Measurements from ENCODE around the gene ZNF226.
"Not testable (repeated sequence)": the region's sequence is repeated elsewhere in the genome, so short reads cannot be mapped to it uniquely, and the experiment has no call there.

ZNF226 gene

DNA sequence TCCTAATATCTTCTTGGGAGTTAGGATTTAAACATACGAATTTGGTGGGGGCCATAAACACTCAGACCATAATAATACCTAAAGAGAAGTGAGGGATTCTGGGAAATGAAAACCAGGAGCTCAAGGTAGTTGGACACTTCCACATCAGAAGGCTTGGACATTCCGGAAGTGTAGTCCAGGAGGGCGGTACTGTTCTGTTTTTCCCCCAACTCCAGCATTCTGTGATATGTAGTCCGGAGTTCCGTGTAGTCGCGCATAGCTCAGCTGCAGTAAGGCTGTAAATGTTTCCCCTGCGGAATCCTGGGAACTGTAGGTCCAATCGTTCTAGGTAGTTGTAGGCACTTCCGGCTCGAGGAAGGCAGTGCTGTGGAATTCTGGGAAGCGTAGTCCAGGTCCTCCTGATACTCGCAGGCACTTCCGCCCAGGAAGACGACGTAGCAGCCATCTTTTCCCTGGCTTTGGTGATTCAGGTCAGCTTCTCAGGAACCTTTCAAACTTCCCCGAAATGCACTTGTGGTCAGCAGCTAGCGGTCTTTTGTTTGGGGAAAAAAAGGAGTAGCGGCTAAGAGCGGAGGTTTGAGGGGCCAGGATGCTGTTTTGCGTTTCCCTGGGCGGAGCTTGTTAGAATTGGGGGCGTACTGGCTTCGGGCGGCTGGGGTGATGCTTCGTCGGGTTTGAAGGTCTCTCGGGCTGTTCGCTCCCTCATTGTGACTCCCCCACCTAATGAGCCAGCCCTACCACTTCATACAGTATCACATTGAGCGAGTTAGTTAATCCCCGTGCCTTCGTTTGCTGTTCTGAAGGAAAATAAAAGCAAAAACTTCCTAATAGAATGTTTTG lies at the start of gene ZNF226:
ZNF226 (plus strand) TSS at position 428 of the 840 bp plus-strand sequence. CDS start 4,981 bp downstream, outside the sequence.
- H3K27me3 ChIP-seq (ENCODE audit: control insufficient read depth in 1 of 2, insufficient read depth in 2 of 2, low read length in 2 of 2), result no peaks in the 10 kb centered on the region
- H3K9me3 ChIP-seq (ENCODE audit: control insufficient read depth in 2 of 2, low read length in 2 of 2), result peaks cover 11 to 14% of the 10 kb centered on the region in 2 donors
- peaks cover 6% of the 10 kb centered on the region for H3K4me1 ChIP-seq (ENCODE audit: control insufficient read depth, insufficient read depth, low read length)
- H3K27ac ChIP-seq (ENCODE audit: low read length), result peak within 1 kb of the TSS; percentile 90
- H3K4me3 ChIP-seq (ENCODE audit: low read length in 2 of 2), result peak within 1 kb of the TSS; percentile 76 to 97
- H3K9ac ChIP-seq (ENCODE audit: low read length in 2 of 2), result peak within 1 kb of the TSS; percentile 82 to 98
- peaks cover 17 to 26% of the 10 kb centered on the region in 2 donors for H3K36me3 ChIP-seq (ENCODE audit: control insufficient read depth in 2 of 2, insufficient read depth in 2 of 2, low read length in 2 of 2)

DNA sequence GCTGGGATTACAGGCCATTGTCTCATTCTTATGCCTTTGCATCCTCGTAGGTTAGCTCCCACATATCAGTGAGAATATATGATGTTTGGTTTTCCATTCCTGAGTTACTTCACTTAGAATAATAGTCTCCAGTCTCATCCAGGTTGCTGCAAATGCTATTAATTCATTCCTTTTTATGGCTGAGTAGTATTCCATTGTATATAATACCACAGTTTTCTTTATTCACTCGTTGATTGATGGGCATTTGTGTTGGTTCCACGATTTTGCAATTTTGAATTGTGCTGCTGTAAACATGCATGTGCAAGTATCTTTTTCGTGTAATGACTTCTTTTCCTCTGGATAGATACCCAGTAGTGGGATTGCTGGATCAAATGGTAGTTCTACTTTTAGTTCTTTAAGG lies 43.7 kb upstream of the ZNF226 start:
- H3K27ac ChIP-seq (ENCODE audit: low read length); H3K4me3 ChIP-seq (ENCODE audit: low read length in 2 of 2); H3K27me3 ChIP-seq (ENCODE audit: control insufficient read depth in 1 of 2, insufficient read depth in 2 of 2, low read length in 2 of 2); H3K4me1 ChIP-seq (ENCODE audit: control insufficient read depth, insufficient read depth, low read length); H3K9ac ChIP-seq (ENCODE audit: low read length in 2 of 2); H3K9me3 ChIP-seq (ENCODE audit: control insufficient read depth in 2 of 2, low read length in 2 of 2): not testable (repeated sequence)
- H3K36me3 ChIP-seq (ENCODE audit: control insufficient read depth in 2 of 2, insufficient read depth in 2 of 2, low read length in 2 of 2), result peaks cover 34 to 61% of the 10 kb centered on the region in 2 donors

DNA sequence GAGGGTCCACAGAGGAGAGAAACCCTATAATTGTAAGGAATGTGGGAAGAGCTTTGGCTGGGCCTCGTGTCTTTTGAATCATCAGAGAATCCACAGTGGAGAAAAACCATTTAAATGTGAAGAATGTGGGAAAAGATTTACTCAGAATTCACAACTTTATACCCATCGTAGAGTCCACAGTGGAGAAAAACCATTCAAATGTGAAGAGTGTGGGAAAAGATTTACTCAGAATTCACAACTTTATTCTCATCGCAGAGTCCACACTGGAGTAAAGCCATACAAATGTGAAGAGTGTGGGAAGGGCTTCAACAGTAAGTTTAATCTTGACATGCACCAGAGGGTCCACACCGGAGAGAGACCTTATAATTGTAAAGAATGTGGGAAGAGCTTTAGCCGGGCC lies 32.9 kb upstream of the ZNF226 start:
- H3K27ac ChIP-seq (ENCODE audit: low read length), result no peak overlapping the region
- no peaks in the 10 kb centered on the region for H3K27me3 ChIP-seq (ENCODE audit: control insufficient read depth in 1 of 2, insufficient read depth in 2 of 2, low read length in 2 of 2)
- H3K9ac ChIP-seq (ENCODE audit: low read length in 2 of 2), result no peak overlapping the region
- H3K4me3 ChIP-seq (ENCODE audit: low read length in 2 of 2), result peak overlapping the region in 1 of 2 donors; percentile 15
- H3K9me3 ChIP-seq (ENCODE audit: control insufficient read depth in 2 of 2, low read length in 2 of 2), result peaks cover 9 to 17% of the 10 kb centered on the region in 2 donors
- peaks cover 28 to 33% of the 10 kb centered on the region in 2 donors for H3K36me3 ChIP-seq (ENCODE audit: control insufficient read depth in 2 of 2, insufficient read depth in 2 of 2, low read length in 2 of 2)
- H3K4me1 ChIP-seq (ENCODE audit: control insufficient read depth, insufficient read depth, low read length), result no peaks in the 10 kb centered on the region

DNA sequence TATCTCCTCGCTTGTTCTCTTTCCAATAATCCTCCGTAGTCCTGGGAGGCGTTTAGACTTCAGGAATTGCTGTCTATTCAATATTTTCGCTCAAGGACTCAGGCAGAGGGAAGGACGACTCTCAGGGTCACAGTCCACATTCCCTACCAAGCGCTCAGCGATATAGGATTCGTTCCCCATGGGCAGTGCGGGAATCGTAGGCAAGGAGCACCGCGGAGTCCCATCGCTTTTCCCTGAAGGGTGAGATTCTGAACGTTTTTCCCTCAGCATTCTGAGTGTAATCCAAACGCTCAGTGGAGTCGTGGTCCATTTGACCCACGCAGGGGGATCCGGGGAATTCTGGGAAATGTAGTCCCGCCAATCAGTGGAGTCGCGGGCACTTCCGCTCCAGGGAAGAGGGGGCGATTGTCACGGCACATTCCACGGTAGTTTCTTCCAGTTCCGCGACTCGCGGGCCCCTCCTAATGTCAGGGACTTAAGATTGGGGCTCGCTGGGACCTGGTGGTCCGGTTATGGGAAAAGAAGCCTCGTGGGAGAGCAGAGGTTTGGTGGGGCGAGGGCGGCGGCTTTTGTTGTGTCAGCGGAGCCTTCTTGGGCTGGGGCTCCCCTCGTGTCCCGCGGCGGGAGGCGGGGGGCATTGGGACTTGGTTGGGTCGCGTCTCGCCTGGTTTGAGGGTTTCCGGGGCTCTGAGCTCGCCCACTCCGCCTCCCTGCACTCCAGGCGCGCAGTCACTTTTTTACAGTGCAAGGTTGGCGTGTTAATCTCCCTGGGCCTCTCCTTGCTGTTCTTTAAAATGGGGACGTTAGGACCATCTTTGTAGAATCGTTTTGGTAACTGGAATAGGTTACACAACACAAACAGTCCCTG lies 23.5 kb upstream of the ZNF226 start, which contains the start of gene ZNF234:
ZNF234 (plus strand) TSS at position 364 of the 868 bp plus-strand sequence. CDS start 3,079 bp downstream, outside the sequence.
- H3K9ac ChIP-seq (ENCODE audit: low read length in 2 of 2), result peak within 1 kb of the TSS; percentile 69 to 92
- peaks cover 14 to 22% of the 10 kb centered on the region in 2 donors for H3K36me3 ChIP-seq (ENCODE audit: control insufficient read depth in 2 of 2, insufficient read depth in 2 of 2, low read length in 2 of 2)
- peak within 1 kb of the TSS; percentile 95 to 98 for H3K4me3 ChIP-seq (ENCODE audit: low read length in 2 of 2)
- H3K9me3 ChIP-seq (ENCODE audit: control insufficient read depth in 2 of 2, low read length in 2 of 2), result no peaks in the 10 kb centered on the region
- no peaks in the 10 kb centered on the region for H3K27me3 ChIP-seq (ENCODE audit: control insufficient read depth in 1 of 2, insufficient read depth in 2 of 2, low read length in 2 of 2)
- H3K4me1 ChIP-seq (ENCODE audit: control insufficient read depth, insufficient read depth, low read length), result peaks cover 12% of the 10 kb centered on the region
- H3K27ac ChIP-seq (ENCODE audit: low read length), result peak within 1 kb of the TSS; percentile 55

DNA sequence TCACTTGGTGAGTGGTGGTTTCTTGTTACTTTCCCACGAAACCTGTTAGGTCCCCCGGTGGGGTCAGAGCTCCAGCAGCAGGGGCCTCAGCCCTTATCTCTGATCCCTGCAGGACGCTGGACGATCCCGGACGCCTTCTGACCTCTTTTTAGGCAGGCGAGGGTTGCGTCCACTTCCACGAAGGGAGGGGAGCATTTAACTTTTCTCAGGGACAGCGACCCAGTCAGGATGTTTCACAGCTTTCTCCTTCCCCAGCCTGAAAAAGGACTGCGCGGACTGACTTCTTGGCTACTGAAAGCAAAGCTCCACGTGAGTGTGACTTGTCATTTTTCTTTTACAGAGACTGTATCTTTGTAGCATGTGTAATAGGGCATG lies 22.9 kb upstream of the ZNF226 start:
- Histone ChIP-seq H3K9me3 (ENCODE audit: control insufficient read depth in 2 of 2, low read length in 2 of 2) (no peaks in the 10 kb centered on the region), H3K36me3 (ENCODE audit: control insufficient read depth in 2 of 2, insufficient read depth in 2 of 2, low read length in 2 of 2) (peaks cover 14 to 22% of the 10 kb centered on the region in 2 donors), H3K27ac (ENCODE audit: low read length) (peak overlapping the region; percentile 55), H3K9ac (ENCODE audit: low read length in 2 of 2) (peak overlapping the region; percentile 69 to 92), H3K4me1 (ENCODE audit: control insufficient read depth, insufficient read depth, low read length) (peaks cover 12% of the 10 kb centered on the region), H3K27me3 (ENCODE audit: control insufficient read depth in 1 of 2, insufficient read depth in 2 of 2, low read length in 2 of 2) (no peaks in the 10 kb centered on the region), H3K4me3 (ENCODE audit: low read length in 2 of 2) (peak overlapping the region; percentile 95 to 98)

DNA sequence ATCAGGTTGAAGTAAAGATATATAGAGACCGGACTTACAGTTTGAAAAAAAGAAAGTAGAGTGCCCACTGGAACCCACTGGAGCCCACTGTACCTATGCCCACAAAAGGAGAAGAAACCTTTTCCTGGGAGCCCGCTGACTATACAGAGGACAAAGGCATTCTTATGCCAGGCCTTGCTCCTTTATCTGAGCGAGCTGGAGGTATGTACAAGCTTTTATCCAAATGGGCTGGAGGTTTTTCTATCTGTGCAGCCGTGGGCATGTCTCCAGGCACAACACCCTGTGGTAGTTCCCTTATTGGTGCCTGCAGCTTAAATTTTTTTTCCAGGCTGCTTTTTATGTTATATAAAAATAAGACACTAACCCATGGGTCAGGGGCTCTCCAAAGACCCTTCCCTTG lies 15.1 kb upstream of the ZNF226 start:
- peaks cover 64 to 66% of the 10 kb centered on the region in 2 donors for H3K36me3 ChIP-seq (ENCODE audit: control insufficient read depth in 2 of 2, insufficient read depth in 2 of 2, low read length in 2 of 2)
- no peaks in the 10 kb centered on the region for H3K4me1 ChIP-seq (ENCODE audit: control insufficient read depth, insufficient read depth, low read length)
- H3K27me3 ChIP-seq (ENCODE audit: control insufficient read depth in 1 of 2, insufficient read depth in 2 of 2, low read length in 2 of 2), result no peaks in the 10 kb centered on the region
- H3K9me3 ChIP-seq (ENCODE audit: control insufficient read depth in 2 of 2, low read length in 2 of 2), result peaks cover 15 to 18% of the 10 kb centered on the region in 2 donors
- no peak overlapping the region for H3K4me3 ChIP-seq (ENCODE audit: low read length in 2 of 2)
- no peak overlapping the region for H3K9ac ChIP-seq (ENCODE audit: low read length in 2 of 2)
- H3K27ac ChIP-seq (ENCODE audit: low read length), result no peak overlapping the region

DNA sequence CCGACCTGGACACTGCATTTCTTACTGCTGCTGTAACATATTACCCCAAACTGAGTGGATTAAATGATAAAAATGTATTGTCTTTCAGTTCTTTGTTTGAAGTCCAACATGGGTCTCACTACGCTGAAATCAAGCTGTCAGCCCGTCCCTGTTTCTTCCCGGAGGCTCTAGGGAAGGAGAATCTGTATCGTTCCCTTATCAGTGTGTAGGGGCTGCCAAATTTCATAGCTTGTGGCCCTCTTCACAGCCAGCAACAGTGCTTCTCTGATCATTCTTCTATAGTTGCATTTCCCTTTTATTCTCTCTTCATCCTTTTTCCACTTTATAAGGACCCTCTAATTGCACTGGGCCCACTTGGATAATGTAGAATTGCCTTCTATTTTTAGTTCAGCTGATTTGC lies 13.4 kb upstream of the ZNF226 start:
- Histone ChIP-seq H3K27ac (ENCODE audit: low read length) (no peak overlapping the region), H3K9me3 (ENCODE audit: control insufficient read depth in 2 of 2, low read length in 2 of 2) (peaks cover 25 to 30% of the 10 kb centered on the region in 2 donors), H3K36me3 (ENCODE audit: control insufficient read depth in 2 of 2, insufficient read depth in 2 of 2, low read length in 2 of 2) (peaks cover 58 to 69% of the 10 kb centered on the region in 2 donors), H3K27me3 (ENCODE audit: control insufficient read depth in 1 of 2, insufficient read depth in 2 of 2, low read length in 2 of 2) (no peaks in the 10 kb centered on the region), H3K4me1 (ENCODE audit: control insufficient read depth, insufficient read depth, low read length) (no peaks in the 10 kb centered on the region), H3K9ac (ENCODE audit: low read length in 2 of 2) (no peak overlapping the region), H3K4me3 (ENCODE audit: low read length in 2 of 2) (no peak overlapping the region)

DNA sequence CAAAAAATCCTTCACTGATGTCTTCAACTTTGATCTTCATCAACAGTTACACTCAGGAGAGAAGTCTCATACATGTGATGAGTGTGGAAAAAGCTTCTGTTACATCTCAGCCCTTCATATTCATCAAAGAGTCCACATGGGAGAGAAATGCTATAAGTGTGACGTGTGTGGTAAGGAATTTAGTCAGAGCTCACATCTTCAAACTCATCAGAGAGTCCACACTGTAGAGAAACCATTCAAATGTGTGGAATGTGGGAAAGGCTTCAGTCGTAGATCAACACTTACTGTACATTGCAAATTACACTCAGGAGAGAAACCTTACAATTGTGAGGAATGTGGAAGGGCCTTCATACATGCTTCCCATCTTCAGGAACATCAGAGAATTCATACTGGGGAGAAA lies 8.4 kb upstream of the ZNF226 start:
- H3K4me1 ChIP-seq (ENCODE audit: control insufficient read depth, insufficient read depth, low read length), result no peaks in the 10 kb centered on the region
- peaks cover 47 to 49% of the 10 kb centered on the region in 2 donors for H3K9me3 ChIP-seq (ENCODE audit: control insufficient read depth in 2 of 2, low read length in 2 of 2)
- H3K4me3 ChIP-seq (ENCODE audit: low read length in 2 of 2), result peak overlapping the region in 1 of 2 donors; percentile 5
- no peaks in the 10 kb centered on the region for H3K27me3 ChIP-seq (ENCODE audit: control insufficient read depth in 1 of 2, insufficient read depth in 2 of 2, low read length in 2 of 2)
- H3K36me3 ChIP-seq (ENCODE audit: control insufficient read depth in 2 of 2, insufficient read depth in 2 of 2, low read length in 2 of 2), result peaks cover 46 to 47% of the 10 kb centered on the region in 2 donors
- no peak overlapping the region for H3K9ac ChIP-seq (ENCODE audit: low read length in 2 of 2)
- no peak overlapping the region for H3K27ac ChIP-seq (ENCODE audit: low read length)

DNA sequence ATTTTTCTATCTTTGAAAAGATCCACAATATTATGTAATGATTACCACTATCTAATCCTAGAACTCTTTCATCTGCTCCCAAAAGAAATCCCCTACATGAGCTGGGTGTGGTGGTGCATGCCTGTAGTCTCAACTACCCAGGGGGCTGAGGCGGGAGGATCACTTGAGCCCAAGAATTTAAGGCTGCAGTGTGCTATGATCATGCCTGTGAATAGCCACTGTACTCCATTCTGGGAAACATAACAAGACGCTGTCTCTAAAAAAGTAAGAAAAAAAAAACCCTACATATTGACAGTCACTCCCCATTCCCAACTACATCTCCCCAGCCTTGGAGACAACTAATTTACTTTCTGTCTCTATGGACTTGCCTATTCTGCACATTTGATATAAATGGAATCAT lies 1.1 kb upstream of the ZNF226 start:
- H3K4me3 ChIP-seq (ENCODE audit: low read length in 2 of 2), result no peak overlapping the region
- no peaks in the 10 kb centered on the region for H3K27me3 ChIP-seq (ENCODE audit: control insufficient read depth in 1 of 2, insufficient read depth in 2 of 2, low read length in 2 of 2)
- H3K36me3 ChIP-seq (ENCODE audit: control insufficient read depth in 2 of 2, insufficient read depth in 2 of 2, low read length in 2 of 2), result peaks cover 10 to 18% of the 10 kb centered on the region in 2 donors
- no peak overlapping the region for H3K27ac ChIP-seq (ENCODE audit: low read length)
- peaks cover 6 to 21% of the 10 kb centered on the region in 2 donors for H3K9me3 ChIP-seq (ENCODE audit: control insufficient read depth in 2 of 2, low read length in 2 of 2)
- no peak overlapping the region for H3K9ac ChIP-seq (ENCODE audit: low read length in 2 of 2)
- peaks cover 6% of the 10 kb centered on the region for H3K4me1 ChIP-seq (ENCODE audit: control insufficient read depth, insufficient read depth, low read length)

DNA sequence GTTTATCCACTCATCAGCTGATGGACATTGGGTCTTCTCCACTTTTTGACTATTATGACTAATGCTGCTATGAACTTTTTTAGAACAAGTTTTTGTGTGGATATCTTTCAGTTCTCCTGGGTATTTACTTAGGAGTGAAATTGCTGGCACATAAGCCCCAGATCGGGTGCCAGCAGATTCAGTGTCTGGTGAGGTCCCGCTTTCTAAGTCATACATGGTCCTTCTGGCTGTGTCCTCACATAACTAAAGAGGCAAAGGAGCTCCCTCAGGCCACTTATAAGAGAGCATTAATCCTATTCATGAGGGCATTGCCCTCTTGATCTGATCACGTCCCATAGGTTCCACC lies 600 bp upstream of the ZNF226 start:
- Histone ChIP-seq H3K9ac (ENCODE audit: low read length in 2 of 2) (peak overlapping the region in 1 of 2 donors; percentile 5), H3K4me3 (ENCODE audit: low read length in 2 of 2) (peak overlapping the region; percentile 76 to 97), H3K36me3 (ENCODE audit: control insufficient read depth in 2 of 2, insufficient read depth in 2 of 2, low read length in 2 of 2) (peaks cover 11 to 20% of the 10 kb centered on the region in 2 donors), H3K27me3 (ENCODE audit: control insufficient read depth in 1 of 2, insufficient read depth in 2 of 2, low read length in 2 of 2) (no peaks in the 10 kb centered on the region), H3K9me3 (ENCODE audit: control insufficient read depth in 2 of 2, low read length in 2 of 2) (peaks cover 7 to 16% of the 10 kb centered on the region in 2 donors), H3K4me1 (ENCODE audit: control insufficient read depth, insufficient read depth, low read length) (peaks cover 6% of the 10 kb centered on the region), H3K27ac (ENCODE audit: low read length) (peak overlapping the region; percentile 90)
